ENCODE results near the gene P3H3. TPM values are rescaled to one million over a fixed set of nuclear protein-coding genes. Genes with fewer than 3 reads are reported as not detected.

P3H3 gene
- total RNA-seq, 1 donor from 2014 or later, result 86.5 TPM

DNA sequence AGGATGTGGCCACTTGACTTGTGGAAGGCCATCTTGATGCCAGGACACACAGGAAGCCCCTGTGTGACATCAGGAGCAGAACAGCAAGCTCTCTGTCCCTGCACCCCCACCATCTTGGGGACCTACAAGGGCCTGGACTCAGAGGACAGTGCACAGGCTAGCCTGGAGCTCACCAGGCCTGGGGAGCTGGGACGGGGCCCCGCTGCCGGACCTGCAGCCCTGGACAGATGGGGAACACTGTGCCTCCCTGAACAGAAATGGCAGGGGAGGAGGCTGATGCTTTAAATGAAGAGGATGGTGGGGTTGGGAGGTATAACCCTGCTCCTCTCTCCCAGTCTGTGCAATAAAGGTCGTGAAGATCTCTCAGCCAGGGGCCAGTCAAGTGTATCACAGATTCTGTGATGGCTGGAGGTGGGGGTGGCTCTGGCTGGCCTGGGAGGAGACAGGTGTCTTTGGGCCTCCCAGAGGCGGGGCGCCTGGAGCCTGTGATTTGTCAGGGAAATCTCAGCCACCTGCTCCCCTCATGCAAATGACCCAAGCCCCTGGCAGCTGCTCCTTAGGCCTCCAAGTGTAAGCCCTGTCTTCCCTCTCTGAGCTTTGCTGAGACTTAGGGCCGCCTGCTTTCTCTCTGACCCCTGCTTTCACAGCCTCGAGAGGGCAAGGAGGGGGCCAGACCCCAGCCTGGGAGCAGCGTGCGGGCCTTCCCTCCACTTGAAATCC, 11.4 kb downstream of the P3H3 start:
- Mint-ChIP-seq H3K4me1 (ENCODE audit: unreplicated experiment) (no peaks in the 10 kb centered on the region), H3K4me3 (ENCODE audit: unreplicated experiment) (no peak overlapping the region), H3K27ac (ENCODE audit: unreplicated experiment) (no peak overlapping the region), H3K36me3 (ENCODE audit: unreplicated experiment) (peaks cover 8% of the 10 kb centered on the region), H3K9me3 (ENCODE audit: unreplicated experiment) (no peaks in the 10 kb centered on the region), H3K27me3 (ENCODE audit: unreplicated experiment) (no peaks in the 10 kb centered on the region)
- TF ChIP-seq, protein P1, sequence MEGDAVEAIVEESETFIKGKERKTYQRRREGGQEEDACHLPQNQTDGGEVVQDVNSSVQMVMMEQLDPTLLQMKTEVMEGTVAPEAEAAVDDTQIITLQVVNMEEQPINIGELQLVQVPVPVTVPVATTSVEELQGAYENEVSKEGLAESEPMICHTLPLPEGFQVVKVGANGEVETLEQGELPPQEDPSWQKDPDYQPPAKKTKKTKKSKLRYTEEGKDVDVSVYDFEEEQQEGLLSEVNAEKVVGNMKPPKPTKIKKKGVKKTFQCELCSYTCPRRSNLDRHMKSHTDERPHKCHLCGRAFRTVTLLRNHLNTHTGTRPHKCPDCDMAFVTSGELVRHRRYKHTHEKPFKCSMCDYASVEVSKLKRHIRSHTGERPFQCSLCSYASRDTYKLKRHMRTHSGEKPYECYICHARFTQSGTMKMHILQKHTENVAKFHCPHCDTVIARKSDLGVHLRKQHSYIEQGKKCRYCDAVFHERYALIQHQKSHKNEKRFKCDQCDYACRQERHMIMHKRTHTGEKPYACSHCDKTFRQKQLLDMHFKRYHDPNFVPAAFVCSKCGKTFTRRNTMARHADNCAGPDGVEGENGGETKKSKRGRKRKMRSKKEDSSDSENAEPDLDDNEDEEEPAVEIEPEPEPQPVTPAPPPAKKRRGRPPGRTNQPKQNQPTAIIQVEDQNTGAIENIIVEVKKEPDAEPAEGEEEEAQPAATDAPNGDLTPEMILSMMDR (IDR thresholded peaks at IDR 0.05), result no peak
- DNase-seq (ENCODE audit: extremely low spot score, unreplicated experiment), result no peak

DNA sequence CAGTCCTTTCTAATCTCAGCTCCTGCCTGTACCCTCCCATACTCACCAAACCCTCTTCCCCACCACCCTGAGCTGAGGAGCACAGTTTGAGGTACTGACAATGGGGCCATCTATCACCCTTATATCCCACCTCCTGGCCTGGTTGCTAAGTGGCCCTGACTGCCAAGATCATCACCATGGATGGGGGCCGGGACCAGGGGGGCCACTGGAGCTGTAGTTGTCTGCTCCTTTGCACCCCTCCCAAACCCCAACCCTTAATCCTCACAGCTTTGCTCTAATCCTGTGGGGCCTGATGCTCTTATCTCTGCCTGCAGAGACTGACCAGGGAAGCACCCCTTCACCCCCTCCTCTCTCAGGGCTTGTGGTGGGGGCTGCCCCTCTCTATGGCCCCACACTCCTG, 12.1 kb downstream of the P3H3 start:
- Mint-ChIP-seq H3K4me3 (ENCODE audit: unreplicated experiment) (no peak overlapping the region), H3K27me3 (ENCODE audit: unreplicated experiment) (no peaks in the 10 kb centered on the region), H3K36me3 (ENCODE audit: unreplicated experiment) (peaks cover 14% of the 10 kb centered on the region), H3K9me3 (ENCODE audit: unreplicated experiment) (no peaks in the 10 kb centered on the region), H3K27ac (ENCODE audit: unreplicated experiment) (no peak overlapping the region), H3K4me1 (ENCODE audit: unreplicated experiment) (no peaks in the 10 kb centered on the region)
- no peak for DNase-seq (ENCODE audit: extremely low spot score, unreplicated experiment)
- TF ChIP-seq, protein P1 (IDR thresholded peaks at IDR 0.05), result no peak

- TF ChIP-seq, protein P1 (IDR thresholded peaks at IDR 0.05), result no peak
- Mint-ChIP-seq H3K27me3 (ENCODE audit: unreplicated experiment) (no peaks in the 10 kb centered on the region), H3K4me3 (ENCODE audit: unreplicated experiment) (no peak within 1 kb of the TSS), H3K4me1 (ENCODE audit: unreplicated experiment) (no peaks in the 10 kb centered on the region), H3K36me3 (ENCODE audit: unreplicated experiment) (peaks cover 14% of the 10 kb centered on the region), H3K9me3 (ENCODE audit: unreplicated experiment) (no peaks in the 10 kb centered on the region), H3K27ac (ENCODE audit: unreplicated experiment) (no peak within 1 kb of the TSS)
- DNase-seq (ENCODE audit: extremely low spot score, unreplicated experiment), result no peak
Measured at GRCh38 chr12:6840761-6841515, 12.7 kb downstream of the P3H3 start, which contains the start of gene GNB3. GNB3 (plus strand) TSS chr12:6840925; CDS start chr12:6841288, 363 bp downstream.

GRCh38 chr12:6842075-6842474, 13.9 kb downstream of the P3H3 start:
- peaks cover 18% of the 10 kb centered on the region for H3K36me3 Mint-ChIP-seq (ENCODE audit: unreplicated experiment)
- H3K4me1 Mint-ChIP-seq (ENCODE audit: unreplicated experiment), result no peaks in the 10 kb centered on the region
- H3K27ac Mint-ChIP-seq (ENCODE audit: unreplicated experiment), result no peak overlapping the region
- H3K9me3 Mint-ChIP-seq (ENCODE audit: unreplicated experiment), result no peaks in the 10 kb centered on the region
- no peak for DNase-seq (ENCODE audit: extremely low spot score, unreplicated experiment)
- H3K27me3 Mint-ChIP-seq (ENCODE audit: unreplicated experiment), result no peaks in the 10 kb centered on the region
- TF ChIP-seq, protein P1 (IDR thresholded peaks at IDR 0.05), result no peak
- H3K4me3 Mint-ChIP-seq (ENCODE audit: unreplicated experiment), result no peak overlapping the region
